Medulla oblongata (tissue), 1 donor: ENCODE measurements around the gene SYCP2L.

Experiments used
- DNase-seq: peaks from one replicate; pipeline ENCODE4 v3.0.0-alpha.2; 2015; ENCODE audit errors: extremely low spot score

Gene SYCP2L

DNA sequence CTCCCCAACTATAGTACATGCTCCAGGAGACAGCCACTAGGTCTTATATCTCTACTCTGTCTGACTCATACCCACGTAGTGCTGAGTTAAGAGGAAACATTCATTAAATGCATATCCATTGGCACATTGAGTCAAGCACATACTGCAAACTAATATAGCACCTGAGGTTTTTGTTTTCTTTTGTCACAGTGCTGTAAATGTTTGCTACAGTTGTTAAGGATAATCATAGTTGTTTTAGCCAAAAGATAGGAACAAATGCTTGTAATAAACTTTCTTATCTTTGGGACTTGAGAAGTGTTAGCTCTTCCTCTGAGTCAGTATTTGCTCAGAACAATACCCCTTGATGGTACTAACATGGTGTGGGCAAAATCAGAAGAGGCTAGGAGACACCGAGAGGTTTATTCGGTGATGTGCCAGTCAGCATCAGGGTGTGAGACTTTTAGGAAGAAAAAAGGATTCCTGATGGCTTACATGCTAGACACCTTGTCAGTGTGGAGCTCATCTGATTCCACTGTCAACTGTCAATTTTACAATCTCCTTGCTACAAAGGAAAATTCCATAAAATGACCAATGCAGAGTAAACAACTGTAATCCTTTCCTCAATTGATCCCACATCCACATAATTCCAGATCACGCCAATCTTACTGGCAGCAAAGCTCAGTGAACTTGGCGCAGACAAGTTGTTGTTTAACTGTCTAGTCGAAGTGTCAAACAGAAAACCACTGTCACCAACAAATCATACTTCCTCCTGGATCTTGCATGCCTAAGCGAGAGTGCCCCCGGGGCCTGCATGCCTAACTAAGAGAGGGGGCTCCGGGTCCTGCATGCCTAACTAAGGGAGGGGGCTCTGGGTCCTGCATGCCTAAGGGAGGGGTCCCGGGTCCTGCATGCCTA lies 121.1 kb downstream of the SYCP2L start:
- no peak for DNase-seq

DNA sequence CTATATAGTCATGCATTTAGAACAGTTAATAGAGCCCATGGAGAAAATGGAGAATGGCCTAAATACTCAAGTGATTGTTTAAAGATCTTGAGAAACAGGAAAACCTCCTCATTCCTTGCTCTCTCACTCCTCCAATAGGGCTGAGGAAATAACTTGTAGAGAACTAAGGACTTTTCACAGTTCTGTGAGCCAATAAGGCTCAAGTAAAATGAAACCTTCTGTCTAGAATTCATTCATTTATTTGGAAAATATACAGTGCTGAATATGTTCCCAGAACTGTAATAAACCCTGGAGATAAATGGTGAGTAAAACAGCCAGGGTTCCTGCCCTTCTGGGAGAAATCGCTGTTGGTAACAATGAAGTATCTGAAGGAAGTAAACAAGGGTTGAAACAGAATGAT lies 122.0 kb downstream of the SYCP2L start:
- DNase-seq, result no peak

DNA sequence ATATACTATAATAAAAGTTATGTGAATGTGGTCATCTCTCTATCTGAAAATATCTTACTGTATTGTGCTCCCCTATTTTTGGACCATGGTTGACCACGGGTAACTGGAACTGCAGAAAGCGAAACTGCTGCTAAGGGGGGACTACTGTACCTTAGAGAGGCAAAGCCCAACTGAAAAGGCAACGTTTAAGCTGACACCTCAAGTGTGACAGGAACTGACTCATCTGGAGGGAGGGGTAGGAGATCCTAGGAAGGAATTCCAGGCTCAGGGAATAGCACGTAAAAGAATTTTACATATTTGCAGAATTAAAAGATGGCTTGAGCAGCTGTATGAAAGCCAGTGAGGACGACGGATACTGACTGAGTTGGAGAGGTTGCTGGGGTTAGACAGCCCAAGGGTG lies 122.5 kb downstream of the SYCP2L start:
- no peak for DNase-seq

DNA sequence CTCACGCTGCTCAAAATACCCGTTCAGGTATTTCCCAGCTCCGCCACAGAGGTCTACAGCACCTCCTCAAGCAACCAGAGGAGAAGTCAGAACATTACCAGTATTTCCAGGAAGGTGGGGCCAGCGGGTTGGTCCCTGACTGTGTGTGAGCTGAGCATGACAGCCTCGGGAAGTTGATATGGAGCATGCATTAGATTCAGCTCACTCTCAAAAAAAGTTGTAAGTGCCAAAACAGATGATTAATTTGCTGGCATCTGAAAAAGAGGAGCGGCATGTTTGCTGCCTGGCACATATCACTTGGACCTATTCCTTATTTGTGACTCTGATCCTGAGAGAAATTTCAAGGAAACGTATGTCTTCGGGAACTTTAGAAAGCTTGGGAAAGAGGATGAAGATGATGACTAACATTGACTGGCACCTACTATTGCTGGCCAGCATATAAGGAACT lies 125.0 kb downstream of the SYCP2L start:
- DNase-seq, result no peak

DNA sequence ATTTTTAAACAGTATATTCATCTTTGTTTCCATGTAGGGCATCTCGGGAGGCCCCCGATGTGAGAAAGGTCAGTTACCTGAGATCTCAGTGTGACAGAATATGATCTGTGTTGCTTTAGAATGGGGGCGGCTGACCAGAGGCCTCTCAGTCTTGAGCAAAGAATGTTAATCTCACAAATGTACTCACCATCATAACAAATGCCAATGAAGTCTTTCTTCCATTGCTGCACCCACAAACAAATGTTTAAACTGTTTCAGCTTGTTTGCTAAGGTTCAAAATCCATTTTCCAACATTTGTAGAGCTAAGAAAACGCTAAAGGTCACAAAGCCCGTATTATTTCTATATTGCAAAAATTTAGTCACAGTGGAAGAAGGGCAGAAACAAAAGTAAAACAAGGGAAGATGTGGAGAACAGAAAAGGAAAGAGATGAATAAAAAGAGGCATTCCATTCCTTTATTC lies 125.5 kb downstream of the SYCP2L start:
- DNase-seq, result no peak

DNA sequence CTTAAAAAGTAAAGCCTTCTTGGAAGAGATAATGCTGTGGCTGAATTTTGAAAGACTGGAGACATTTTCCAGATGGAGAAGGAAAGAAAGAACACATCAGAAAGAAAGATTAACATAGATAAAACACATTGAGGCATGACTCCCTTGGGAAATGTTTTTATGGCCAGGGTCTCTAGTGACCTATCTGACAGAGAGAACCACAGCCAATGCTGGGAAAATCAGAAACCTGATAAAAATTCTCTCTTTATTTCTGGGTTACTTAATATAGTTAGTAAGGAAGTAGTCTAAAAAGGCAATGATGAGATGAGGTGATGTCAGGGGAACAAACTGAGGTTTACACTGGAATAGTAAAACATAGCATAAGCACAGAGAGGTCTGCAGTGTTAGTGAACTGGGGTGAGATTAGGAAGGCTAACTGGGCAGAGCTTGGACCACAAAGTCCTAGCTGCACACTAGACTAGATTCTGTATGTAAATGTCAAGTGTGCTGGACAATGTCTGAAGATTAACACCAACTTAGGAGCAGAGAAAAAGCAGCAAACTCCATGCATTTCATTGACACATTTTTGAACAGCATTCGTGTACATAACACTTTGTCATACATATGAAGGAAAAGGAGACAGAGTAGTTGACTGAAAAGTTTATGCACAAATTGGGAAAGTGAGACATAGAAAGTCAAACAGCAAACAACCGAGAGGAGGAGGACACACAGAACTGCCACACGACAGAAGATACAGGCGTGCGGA lies 126.3 kb downstream of the SYCP2L start:
- DNase-seq, result no peak

DNA sequence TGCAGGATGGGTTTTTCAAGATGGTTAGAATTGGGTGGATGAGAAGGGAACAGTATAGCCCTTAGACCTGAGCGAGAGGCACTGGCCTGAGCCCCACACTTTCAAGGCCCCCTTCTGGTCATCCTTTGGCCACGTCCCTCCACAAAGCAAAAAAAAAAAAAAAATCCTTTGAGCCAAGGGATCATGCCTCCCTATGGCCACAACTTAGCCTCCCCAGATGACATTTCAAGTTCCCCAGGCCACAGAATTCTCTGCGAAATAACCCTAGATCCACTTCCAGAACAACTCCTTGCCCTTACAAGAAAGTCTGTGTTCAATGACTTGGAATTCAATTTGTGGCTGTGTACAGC lies 126.8 kb downstream of the SYCP2L start:
- no peak for DNase-seq

DNA sequence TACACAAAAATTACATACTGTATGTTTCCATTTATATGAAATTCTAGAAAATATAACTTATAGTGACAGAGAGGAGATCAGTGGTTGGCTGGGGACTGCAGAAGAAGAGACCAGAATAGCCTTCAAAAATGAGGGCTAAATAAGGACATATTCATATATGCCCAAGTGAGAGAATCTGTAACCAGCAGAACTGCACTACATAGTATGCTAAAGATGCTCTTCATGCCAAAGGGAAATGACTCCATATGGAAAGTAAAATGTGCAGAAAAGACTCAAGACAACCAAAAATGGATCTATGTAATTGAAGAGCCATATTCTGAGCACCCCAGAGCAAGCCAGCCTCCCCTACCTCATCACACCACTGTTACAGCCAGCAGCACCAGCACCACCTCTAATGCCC lies 128.2 kb downstream of the SYCP2L start:
- no peak for DNase-seq

DNA sequence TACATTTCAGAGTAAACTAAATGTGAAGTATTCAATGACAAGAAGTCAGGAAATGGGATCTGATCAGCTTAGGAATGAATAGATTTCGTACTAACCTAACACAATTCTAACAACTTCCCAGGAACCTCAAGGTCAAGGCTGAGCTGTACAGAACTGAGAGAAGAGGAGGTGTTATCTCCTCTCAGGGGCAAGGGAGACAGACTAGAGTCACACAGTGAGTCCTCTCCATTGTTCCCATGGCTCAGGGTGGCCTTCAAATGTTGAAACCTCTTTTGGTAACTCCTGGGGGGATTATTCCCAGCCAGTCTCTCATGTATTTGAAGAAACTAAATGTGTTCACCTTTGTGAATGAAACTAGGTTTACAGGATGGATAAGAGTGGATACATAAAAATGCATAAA lies 129.6 kb downstream of the SYCP2L start:
- no peak for DNase-seq

DNA sequence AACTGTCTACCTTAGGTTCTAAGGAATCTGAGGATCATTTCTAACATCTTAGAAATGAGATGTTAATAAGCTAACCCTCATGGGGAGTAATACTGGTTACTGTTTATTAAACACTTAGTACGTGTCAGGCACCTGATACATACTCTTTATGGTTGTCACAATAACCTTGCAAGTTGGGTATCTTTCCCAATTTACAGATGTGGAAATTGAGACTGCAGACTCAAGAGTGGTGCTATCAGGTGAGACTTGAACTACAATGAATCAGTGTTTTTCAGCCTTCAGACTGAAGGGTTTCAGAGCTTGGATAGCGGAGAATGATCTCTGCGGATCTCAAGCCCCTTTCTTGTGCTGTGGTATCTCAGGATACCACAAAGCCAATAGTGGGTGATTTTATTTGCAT lies 130.2 kb downstream of the SYCP2L start:
- no peak for DNase-seq

DNA sequence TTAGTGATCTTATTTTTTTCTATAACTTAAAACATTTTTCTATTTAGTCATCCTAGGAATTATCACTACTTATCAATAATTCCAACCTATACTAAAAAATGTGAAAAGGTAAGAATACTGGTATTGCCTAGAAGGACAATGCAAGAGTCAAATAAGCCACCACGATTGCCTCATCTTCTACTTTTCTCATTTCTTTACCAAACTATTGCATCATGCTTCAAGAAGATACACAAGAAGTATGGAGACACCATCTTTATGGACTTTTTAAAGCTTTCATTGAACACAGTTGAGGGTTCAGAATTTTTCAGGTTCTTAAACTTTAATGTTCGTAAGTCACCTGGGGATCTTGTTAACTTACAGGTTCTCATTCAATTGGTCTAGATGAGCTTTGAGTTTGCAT lies 131.4 kb downstream of the SYCP2L start:
- DNase-seq, result no peak

DNA sequence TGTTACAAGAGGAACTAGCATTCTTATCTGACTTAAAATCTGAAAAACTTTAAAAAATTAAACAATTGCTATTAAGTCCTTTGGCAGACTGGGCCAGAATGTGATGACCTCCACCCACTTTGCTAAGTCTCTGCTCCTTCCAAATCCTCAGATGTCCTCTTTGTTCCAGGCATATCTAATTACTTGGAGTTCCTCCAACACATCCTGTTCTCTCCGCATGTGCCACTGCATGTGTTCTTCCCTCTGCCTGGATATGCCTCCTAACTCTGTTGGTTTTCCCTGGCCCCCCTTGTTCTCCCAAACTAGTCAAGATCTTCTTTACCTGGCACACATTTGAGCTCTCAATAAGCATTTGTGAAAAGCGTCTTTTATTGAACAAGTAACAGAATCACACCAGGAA lies 134.2 kb downstream of the SYCP2L start:
- DNase-seq, result no peak

DNA sequence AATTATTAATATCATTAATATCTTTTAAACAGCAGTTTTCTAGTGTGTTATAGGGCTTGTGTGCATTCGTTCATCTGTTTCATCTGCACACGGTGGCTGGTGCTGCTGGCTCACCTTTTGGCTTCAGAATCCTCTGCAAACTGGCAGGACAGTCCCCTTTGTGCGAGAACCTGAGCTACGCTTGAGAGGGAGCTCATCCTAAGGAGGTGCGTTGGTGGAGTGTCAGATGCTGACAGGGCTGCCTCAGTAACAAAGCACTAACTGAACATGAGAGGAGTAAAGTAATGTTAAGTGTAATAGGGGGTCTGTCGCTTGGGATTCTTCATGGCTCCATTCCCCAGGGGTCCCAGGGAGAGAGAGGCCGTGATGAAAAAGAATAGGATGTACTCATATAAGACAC lies 134.9 kb downstream of the SYCP2L start:
- no peak for DNase-seq

DNA sequence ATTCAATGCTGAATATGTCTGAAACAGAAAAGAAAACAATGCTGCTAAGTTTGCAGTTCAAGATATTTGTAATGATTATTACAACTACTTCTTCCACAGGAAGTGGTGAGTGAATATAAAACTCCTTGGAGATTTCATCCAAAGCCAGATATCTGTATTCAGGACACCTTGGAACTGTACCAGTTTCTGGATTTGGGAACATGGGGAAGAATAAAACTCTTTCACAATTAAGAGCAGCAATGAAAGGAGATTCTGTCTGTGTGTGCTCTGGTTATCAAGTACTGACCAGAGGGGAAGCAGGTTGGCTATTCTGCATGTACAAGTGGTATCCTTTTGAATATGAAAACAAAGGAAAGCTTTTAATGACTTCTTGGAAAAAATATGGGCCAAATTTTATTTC lies 136.2 kb downstream of the SYCP2L start:
- peak; percentile 69 for DNase-seq
